Measurements from ENCODE around the gene SLC16A6. TPM values are rescaled to one million over a fixed set of nuclear protein-coding genes. Genes with fewer than 3 reads are reported as not detected.

Gene SLC16A6
- total RNA-seq, 1 experiment from 2014 or later = 1.4 TPM

- CTCF ChIA-PET = no interaction called here
- BruUV-seq (replicated peaks) = no TSS peak
These were observed 38.4 kb upstream of the SLC16A6 start for GRCh38 chr17:68329331-68329730.

DNA sequence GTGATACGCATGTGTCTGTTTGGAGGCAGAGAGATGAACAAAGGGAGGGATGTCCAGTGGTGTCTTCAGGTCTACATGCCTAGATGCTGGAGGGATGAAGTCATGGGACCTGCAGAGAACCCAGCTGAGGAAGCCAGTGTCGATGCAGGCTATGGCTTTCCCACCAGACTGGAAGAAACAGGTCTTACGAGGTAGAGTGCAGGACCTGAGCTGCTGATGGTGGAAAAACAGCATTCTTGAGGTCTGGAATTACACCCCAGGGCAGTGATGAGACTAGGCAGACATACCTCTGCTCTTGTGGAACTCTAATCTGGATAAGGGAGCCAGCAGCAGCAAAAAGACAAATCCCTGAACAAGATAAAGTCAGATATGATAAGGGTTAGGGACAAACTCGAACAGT is 37.7 kb upstream of the SLC16A6 start:
- no peak; the same call in 1 of the 2 replicates for ATAC-seq
- Histone ChIP-seq H3F3A (ENCODE audit: low read length, unreplicated experiment) (no peaks in the 10 kb centered on the region), H3K4me1 (ENCODE audit: insufficient read depth, low read length) (peaks cover 8% of the 10 kb centered on the region; the same call in 1 of the 2 replicates), H3K9me3 (ENCODE audit: low read length) (0 out of 2 replicates have a peak, but pooled peaks cover 2% of the 10 kb centered on the region), H3K4me3 (ENCODE audit: low read length) (no peak overlapping the region), H3K9ac (ENCODE audit: low read length) (no peak overlapping the region), H3K79me2 (ENCODE audit: low read length) (no peaks in the 10 kb centered on the region), H2AFZ (ENCODE audit: low read length) (no peak overlapping the region), H3K36me3 (ENCODE audit: low read depth, low read length) (no peaks in the 10 kb centered on the region), H3K27me3 (ENCODE audit: low read length) (no peaks in the 10 kb centered on the region), H4K20me1 (ENCODE audit: low read length) (no peaks in the 10 kb centered on the region), H3K4me2 (ENCODE audit: low read length) (no peak overlapping the region), H3K9me2 (replicated peaks; ENCODE audit: low read length) (no peaks in the 10 kb centered on the region), H3K27ac (ENCODE audit: low read length) (peak overlapping the region; percentile 58)
- CTCF ChIA-PET = no interaction called here
- POLR2A ChIA-PET (ENCODE audit: unreplicated experiment) = no interaction called here
- intact Hi-C loops (cut with micrococcal nuclease) = no loop called here
- BruUV-seq (replicated peaks) = no TSS peak
- DNase-seq = peak; percentile 73
- TF ChIP-seq, protein P1, sequence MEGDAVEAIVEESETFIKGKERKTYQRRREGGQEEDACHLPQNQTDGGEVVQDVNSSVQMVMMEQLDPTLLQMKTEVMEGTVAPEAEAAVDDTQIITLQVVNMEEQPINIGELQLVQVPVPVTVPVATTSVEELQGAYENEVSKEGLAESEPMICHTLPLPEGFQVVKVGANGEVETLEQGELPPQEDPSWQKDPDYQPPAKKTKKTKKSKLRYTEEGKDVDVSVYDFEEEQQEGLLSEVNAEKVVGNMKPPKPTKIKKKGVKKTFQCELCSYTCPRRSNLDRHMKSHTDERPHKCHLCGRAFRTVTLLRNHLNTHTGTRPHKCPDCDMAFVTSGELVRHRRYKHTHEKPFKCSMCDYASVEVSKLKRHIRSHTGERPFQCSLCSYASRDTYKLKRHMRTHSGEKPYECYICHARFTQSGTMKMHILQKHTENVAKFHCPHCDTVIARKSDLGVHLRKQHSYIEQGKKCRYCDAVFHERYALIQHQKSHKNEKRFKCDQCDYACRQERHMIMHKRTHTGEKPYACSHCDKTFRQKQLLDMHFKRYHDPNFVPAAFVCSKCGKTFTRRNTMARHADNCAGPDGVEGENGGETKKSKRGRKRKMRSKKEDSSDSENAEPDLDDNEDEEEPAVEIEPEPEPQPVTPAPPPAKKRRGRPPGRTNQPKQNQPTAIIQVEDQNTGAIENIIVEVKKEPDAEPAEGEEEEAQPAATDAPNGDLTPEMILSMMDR (conservative IDR thresholded peaks at IDR 0.05; ENCODE audit: low read depth, low read length) = no peak
- TF ChIP-seq EZH2phosphoT487 (IDR thresholded peaks at IDR 0.05; ENCODE audit: borderline replicate concordance, low read length) (no peak), EZH2 (IDR thresholded peaks at IDR 0.05; ENCODE audit: low read length, unreplicated experiment) (no peak)

More at GRCh38 chr17:68329331-68329730, 38.4 kb upstream of the SLC16A6 start:
- H3K36me3 ChIP-seq (ENCODE audit: low read depth, low read length) = no peaks in the 10 kb centered on the region
- POLR2A ChIA-PET (ENCODE audit: unreplicated experiment) = no interaction called here
- no peak overlapping the region for H3K4me3 ChIP-seq (ENCODE audit: low read length)
- H4K20me1 ChIP-seq (ENCODE audit: low read length) = no peaks in the 10 kb centered on the region
- no peaks in the 10 kb centered on the region for H3K27me3 ChIP-seq (ENCODE audit: low read length)
- 0 out of 2 replicates have a peak, but pooled peaks cover 5% of the 10 kb centered on the region for H3K9me3 ChIP-seq (ENCODE audit: low read length)
- peaks cover 8% of the 10 kb centered on the region; the same call in 1 of the 2 replicates for H3K4me1 ChIP-seq (ENCODE audit: insufficient read depth, low read length)
- no peaks in the 10 kb centered on the region for H3K9me2 ChIP-seq (replicated peaks; ENCODE audit: low read length)
- intact Hi-C loops (cut with micrococcal nuclease) = no loop called here
- no peak overlapping the region for H3K4me2 ChIP-seq (ENCODE audit: low read length)
- no peak for TF ChIP-seq EZH2 (IDR thresholded peaks at IDR 0.05; ENCODE audit: low read length, unreplicated experiment)
- TF ChIP-seq EZH2phosphoT487 (IDR thresholded peaks at IDR 0.05; ENCODE audit: borderline replicate concordance, low read length) = no peak
- TF ChIP-seq, protein P1 (conservative IDR thresholded peaks at IDR 0.05; ENCODE audit: low read depth, low read length) = no peak
- H3K79me2 ChIP-seq (ENCODE audit: low read length) = no peaks in the 10 kb centered on the region
- peak overlapping the region; percentile 58 for H3K27ac ChIP-seq (ENCODE audit: low read length)
- ATAC-seq (no peak), DNase-seq (no peak)
- H2AFZ ChIP-seq (ENCODE audit: low read length) = no peak overlapping the region
- no peak overlapping the region for H3K9ac ChIP-seq (ENCODE audit: low read length)
- no peaks in the 10 kb centered on the region for H3F3A ChIP-seq (ENCODE audit: low read length, unreplicated experiment)

GRCh38 chr17:68327823-68328557 is 37.1 kb upstream of the SLC16A6 start:
- no peaks in the 10 kb centered on the region for H3F3A ChIP-seq (ENCODE audit: low read length, unreplicated experiment)
- H3K4me3 ChIP-seq (ENCODE audit: low read length) = no peak overlapping the region
- POLR2A ChIA-PET (ENCODE audit: unreplicated experiment) = interaction anchor here (0.5 kb wide), 1 partner anchor 330 kb away, joined by 12 read pairs; no protein-coding TSS in a partner anchor
- CTCF ChIA-PET = no interaction called here
- no TSS peak for BruUV-seq (replicated peaks)
- no peaks in the 10 kb centered on the region for H3K36me3 ChIP-seq (ENCODE audit: low read depth, low read length)
- H3K79me2 ChIP-seq (ENCODE audit: low read length) = no peaks in the 10 kb centered on the region
- DNase-seq (no peak), ATAC-seq (no peak)
- H3K4me1 ChIP-seq (ENCODE audit: insufficient read depth, low read length) = peaks cover 8% of the 10 kb centered on the region; the same call in 1 of the 2 replicates
- H3K27me3 ChIP-seq (ENCODE audit: low read length) = no peaks in the 10 kb centered on the region
- no peak for TF ChIP-seq EZH2phosphoT487 (IDR thresholded peaks at IDR 0.05; ENCODE audit: borderline replicate concordance, low read length)
- TF ChIP-seq, protein P1 (conservative IDR thresholded peaks at IDR 0.05; ENCODE audit: low read depth, low read length) = no peak
- TF ChIP-seq EZH2 (IDR thresholded peaks at IDR 0.05; ENCODE audit: low read length, unreplicated experiment) = no peak
- no peak overlapping the region for H3K4me2 ChIP-seq (ENCODE audit: low read length)
- no peaks in the 10 kb centered on the region for H3K9me2 ChIP-seq (replicated peaks; ENCODE audit: low read length)
- no peaks in the 10 kb centered on the region for H4K20me1 ChIP-seq (ENCODE audit: low read length)
- no peak overlapping the region for H2AFZ ChIP-seq (ENCODE audit: low read length)
- H3K9me3 ChIP-seq (ENCODE audit: low read length) = 0 out of 2 replicates have a peak, but pooled peaks cover 2% of the 10 kb centered on the region
- no peak overlapping the region for H3K9ac ChIP-seq (ENCODE audit: low read length)
- H3K27ac ChIP-seq (ENCODE audit: low read length) = peak overlapping the region; percentile 27
- intact Hi-C loops (cut with micrococcal nuclease) = no loop called here

Measured in PC-3 (cell line).